NCI-H1417 (cell line): ENCODE measurements around the gene ARSB.
"Not testable (repeated sequence)": the region's sequence is repeated elsewhere in the genome, so short reads cannot be mapped to it uniquely, and the experiment has no call there.

Experiments
- DNase-seq, 3 experiments: peaks; one replicate each; lab custom pipeline; 2025; lab: John Stamatoyannopoulos, UW

ARSB gene

DNA sequence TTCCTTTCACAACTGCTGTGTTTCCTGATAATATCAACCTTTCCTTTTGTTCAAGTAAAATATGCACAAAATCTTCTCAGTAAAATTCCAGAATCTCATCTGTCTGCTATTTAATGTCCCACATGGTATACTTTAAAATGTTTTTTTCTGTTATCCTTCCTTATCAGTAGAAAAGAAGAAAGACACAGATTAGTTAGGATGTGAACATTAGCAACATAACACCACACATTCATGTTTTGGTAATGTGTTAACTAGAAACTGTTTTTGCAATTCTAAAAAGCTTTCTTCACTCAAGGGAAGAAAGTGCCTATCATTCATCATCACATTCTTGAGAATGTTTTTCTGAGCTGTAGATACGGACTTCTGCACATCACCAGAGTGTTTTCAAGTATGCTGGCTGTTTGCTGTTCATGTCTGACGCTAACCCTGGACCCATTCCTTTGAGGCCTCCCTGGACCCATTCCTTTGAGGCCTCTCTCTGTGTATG lies 10.5 kb upstream of the ARSB start:
- DNase-seq = no peak

DNA sequence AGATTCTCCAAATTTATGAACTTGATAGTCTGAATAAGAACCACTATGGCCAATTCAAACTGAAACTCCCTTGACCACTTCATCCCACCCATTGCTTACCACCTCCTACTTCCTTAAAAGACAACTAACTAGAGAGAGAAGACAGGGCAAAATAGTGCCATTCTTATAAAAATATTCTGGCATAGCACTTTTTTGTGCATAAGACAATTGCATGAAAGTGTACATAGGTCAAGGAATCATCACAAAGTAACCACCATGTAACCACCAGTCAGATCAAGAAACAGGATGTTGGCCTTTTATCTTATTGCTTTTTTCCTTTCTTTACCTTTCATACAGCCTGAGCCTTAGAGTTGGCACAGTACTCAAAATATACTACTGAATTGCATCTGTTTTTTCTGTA lies 8.1 kb upstream of the ARSB start:
- no peak for DNase-seq

DNA sequence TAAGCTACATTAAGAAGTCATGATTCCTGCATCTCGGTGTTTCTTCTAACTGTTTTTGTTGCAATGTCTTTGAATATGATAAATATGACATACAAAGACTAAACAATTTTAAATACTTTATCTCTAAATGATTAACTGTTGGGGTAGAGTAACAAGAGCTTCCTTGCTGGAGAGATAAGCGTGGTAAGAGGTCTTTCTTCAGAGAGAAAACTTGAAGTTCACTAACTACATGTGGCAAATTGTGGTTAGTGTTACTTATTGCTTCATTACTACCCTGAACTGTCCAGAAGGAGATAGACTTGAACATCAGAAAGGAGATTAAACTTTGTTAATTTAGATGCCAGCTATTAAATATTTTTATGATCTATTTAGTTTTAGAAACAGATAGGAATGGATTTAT lies 7.0 kb upstream of the ARSB start:
- DNase-seq = no peak

DNA sequence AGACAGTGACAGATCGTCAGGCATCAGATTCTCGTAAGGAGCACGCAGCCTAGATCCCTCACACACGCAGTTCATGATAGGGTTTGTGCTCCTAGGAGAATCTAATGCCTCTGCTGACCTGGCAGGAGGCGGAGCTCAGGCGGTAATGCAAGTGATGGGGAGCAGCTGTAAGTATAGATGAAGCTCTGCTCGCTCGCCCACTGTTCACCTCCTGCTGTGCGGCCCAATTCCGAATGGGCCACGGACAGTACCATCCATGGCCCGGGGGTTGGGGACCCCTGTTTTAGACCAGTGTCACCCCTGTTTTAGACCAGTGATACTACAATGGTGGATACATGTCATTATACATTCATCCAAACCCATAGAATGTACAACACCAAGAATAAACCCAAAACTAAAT lies 4.0 kb upstream of the ARSB start:
- no peak for DNase-seq

- DNase-seq = peak; percentile 37 to 64 (median 37)
Measured at GRCh38 chr5:78985725-78986223, 664 bp upstream of the ARSB start.

DNA sequence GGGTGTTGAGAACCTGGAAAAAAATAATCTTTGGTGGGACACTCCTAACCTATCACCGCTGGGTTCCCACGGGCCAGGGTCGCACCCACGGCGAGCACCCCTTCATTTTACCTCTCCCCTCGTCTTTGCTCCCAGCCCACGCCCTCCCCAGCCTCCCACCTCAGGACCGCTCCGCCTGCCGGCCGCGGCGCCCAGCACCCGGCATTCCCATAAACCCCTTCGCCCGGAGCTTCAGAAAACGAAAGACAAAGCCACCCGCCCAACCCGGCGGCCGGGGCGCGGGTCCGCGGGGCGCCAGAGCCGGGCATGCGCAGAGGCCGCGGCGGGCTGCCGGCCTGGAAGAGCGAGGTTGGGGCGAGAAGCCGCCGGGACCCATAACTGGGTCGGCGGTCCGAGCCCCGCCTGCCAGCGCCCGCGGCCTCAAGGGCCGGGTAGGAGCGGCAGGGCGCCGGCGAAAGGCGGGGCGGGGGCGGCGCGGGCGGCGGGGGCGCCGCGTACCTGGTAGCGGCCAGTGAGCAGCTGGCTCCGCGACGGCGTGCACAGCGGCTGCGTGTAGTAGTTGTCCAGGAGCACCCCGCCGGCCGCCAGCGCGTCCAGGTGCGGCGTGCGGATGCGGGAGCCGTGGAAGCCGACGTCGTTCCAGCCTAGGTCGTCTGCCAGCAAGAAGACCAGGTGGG lies 533 bp downstream of the ARSB start:
- peak; percentile 85 to 92 (median 91) for DNase-seq

GRCh38 chr5:78983601-78984438 lies 1.3 kb downstream of the ARSB start:
- peak in 2 of 3 experiments; percentile 33 to 77 for DNase-seq

GRCh38 chr5:78983194-78983593 lies 1.9 kb downstream of the ARSB start:
- not testable (repeated sequence) for DNase-seq

DNA sequence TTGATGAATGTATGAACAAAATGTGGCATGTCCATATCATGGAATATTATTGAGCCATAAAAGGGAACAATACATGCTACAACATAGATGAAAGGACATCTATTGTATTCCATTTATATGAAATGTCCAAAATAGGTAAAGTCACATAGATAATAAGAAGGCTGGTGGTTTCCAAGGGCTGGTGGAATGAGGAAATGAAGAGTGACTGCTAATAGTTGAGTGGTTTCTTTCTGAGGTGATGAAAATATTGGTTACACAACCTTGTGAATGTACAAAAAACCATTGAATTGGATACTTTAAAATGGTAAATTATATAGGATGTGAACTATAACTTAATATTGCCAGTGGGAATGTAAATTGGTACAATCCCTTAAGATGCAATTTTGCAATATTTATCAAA lies 5.2 kb downstream of the ARSB start:
- no peak for DNase-seq

DNA sequence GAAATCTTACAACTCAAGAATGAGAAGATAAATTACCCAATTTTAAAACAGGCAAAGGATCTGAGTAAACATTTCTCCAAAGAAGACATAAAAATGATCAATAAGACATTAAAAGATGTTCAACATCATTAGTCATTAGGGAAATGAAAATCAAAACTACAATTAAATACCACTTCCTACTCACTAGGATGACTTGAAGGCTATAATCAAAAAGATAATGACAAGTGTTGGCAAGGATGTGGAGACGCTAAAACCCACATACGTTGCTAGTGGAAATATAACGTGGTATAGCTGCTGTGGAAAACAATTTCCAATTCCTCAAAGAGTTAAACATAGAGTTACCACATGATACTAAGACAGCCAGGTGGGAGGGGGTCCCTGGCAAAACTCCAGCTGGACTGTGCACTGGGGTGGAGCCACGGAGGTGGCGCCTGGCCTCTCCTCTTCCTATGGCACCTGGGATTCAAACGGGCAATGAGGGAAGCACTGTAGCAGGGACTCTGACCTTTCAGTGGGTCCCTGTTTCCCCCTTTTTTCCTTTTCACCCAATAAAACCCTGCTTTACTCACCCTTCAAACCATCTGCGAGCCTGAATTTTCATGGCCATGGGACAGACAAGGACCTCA lies 5.9 kb downstream of the ARSB start:
- DNase-seq = peak in 1 of 3 experiments; percentile 12

- DNase-seq = no peak
Measured at GRCh38 chr5:78975035-78975434, 10.1 kb downstream of the ARSB start.

GRCh38 chr5:78974601-78975000 lies 10.5 kb downstream of the ARSB start:
- peak in 2 of 3 experiments; percentile 21 to 53 for DNase-seq

- DNase-seq = peak in 1 of 3 experiments; percentile 53
Measured at GRCh38 chr5:78974011-78974410, 11.1 kb downstream of the ARSB start.

- DNase-seq = peak in 1 of 3 experiments; percentile 18
Measured at GRCh38 chr5:78972654-78973428, 12.3 kb downstream of the ARSB start.

DNA sequence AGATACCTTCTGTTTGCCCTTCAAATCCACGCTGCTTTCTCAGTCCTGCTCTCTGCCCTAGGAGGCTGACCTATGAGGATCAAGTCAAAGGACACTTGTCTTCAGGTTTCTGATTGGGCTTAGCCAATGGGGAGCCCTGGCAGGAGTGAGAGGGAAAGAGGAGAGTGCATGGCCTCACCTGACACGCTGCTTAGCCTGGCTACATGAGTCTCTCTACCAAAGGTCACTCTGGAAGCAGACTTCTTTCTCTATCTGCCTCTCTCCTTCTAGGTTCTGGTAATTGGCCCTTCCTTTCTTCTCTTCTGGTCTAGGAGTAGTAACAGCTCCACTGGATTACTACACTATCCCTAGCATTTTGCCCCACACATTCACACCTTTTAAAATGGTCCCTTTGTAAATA lies 13.1 kb downstream of the ARSB start:
- DNase-seq = no peak

- no peak for DNase-seq
Measured at GRCh38 chr5:78968781-78969180, 16.3 kb downstream of the ARSB start.

GRCh38 chr5:78964889-78965288 lies 20.2 kb downstream of the ARSB start:
- peak; percentile 8 to 77 (median 69) for DNase-seq

- DNase-seq = no peak
Measured at GRCh38 chr5:78961743-78962142, 23.4 kb downstream of the ARSB start.

- DNase-seq = no peak
Measured at GRCh38 chr5:78959767-78960166, 25.3 kb downstream of the ARSB start.

DNA sequence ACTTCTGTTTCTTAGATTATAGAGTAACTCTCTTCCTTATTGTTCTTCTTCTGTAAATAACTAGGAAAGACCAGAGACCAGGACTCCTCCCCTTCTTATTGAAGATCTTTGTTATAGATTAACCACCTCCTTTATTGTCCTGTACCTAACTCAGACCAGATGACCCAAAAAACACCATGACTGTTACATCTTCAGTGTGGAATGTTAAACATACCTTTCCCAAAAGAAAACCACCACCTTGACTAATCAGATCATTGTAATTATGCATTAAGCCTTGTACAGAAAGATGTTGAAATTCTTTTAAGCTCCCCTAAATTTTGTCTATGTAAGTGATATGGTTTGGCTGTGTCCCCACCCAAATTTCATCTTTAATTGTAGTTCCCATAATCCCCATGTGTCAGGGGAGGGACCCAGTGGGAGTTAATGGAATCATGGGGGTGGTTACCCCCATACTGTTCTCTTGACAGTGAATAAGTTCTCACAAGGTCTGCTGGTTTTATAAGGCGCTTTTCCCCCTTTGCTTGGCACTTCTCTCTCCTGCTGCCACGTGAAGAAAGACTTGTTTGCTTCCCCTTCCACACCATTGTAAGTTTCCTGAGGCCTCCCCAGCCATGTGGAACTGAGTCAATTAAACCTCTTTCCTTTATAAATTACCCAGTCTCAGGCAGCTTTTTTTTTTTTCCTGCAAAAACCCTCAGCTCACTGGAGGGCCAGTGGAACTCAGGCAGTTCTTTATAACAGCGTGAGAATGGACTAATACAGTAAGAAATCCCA lies 26.3 kb downstream of the ARSB start:
- no peak for DNase-seq

- DNase-seq = no peak
Measured at GRCh38 chr5:78956901-78957300, 28.2 kb downstream of the ARSB start.
